RWPE2 (cell line): ENCODE measurements around the gene OGT.
"Not testable (repeated sequence)": the region's sequence is repeated elsewhere in the genome, so short reads cannot be mapped to it uniquely, and the experiment has no call there.

Experiments
- ATAC-seq: fragments of 200-7000 bp; cut with Tn5 transposase; 3 replicates; pipeline ENCODE4 v1.9.1; 2021; ENCODE audit warnings: low read depth
- DNase-seq: peaks from one replicate; pipeline ENCODE4 v3.0.0-alpha.2; 2020; ENCODE audit warnings: low spot score
- H3K27ac ChIP-seq: fragments of 450-650 bp; 2 replicates; pipeline ENCODE4 v1.5.1; 2017; ENCODE audit warnings: mild to moderate bottlenecking; ENCODE audit not compliant: poor library complexity, severe bottlenecking
- H3K27me3 ChIP-seq: fragments of 250-450 bp; sonication (Bioruptor Pico); 2 replicates; pipeline ENCODE4 v1.5.1; 2021; ENCODE audit warnings: mild to moderate bottlenecking, moderate library complexity; ENCODE audit not compliant: insufficient read depth, poor library complexity, severe bottlenecking
- H3K36me3 ChIP-seq: fragments of 250-450 bp; sonication (Bioruptor Pico); 2 replicates; pipeline ENCODE4 v1.5.1; 2020; ENCODE audit warnings: low read depth, mild to moderate bottlenecking, moderate library complexity
- H3K4me1 ChIP-seq: fragments of 250-450 bp; sonication (Bioruptor Pico); 2 replicates; pipeline ENCODE4 v1.5.1; 2021; ENCODE audit warnings: mild to moderate bottlenecking, moderate library complexity; ENCODE audit not compliant: insufficient read depth, poor library complexity, severe bottlenecking
- H3K4me3 ChIP-seq: fragments of 250-450 bp; sonication (Bioruptor Pico); 2 replicates; pipeline ENCODE4 v1.5.1; 2021; ENCODE audit warnings: mild to moderate bottlenecking, moderate library complexity; ENCODE audit not compliant: severe bottlenecking
- H3K9me3 ChIP-seq: fragments of 250-450 bp; sonication (Bioruptor Pico); 2 replicates; pipeline ENCODE4 v1.5.1; 2021; ENCODE audit warnings: mild to moderate bottlenecking, moderate library complexity; ENCODE audit not compliant: severe bottlenecking
- CTCF ChIP-seq: fragments of 450-650 bp; IDR thresholded peaks from one replicate; pipeline ENCODE4 v1.5.1; 2017; ENCODE audit warnings: mild to moderate bottlenecking, moderate library complexity; ENCODE audit not compliant: poor library complexity, severe bottlenecking

Gene OGT

GRCh38 chrX:71558920-71559319, 26.0 kb downstream of the OGT start:
- Histone ChIP-seq H3K36me3 (peaks cover 88% of the 10 kb centered on the region), H3K27ac (no peak overlapping the region), H3K27me3 (no peaks in the 10 kb centered on the region), H3K4me3 (no peak overlapping the region), H3K9me3 (no peaks in the 10 kb centered on the region), H3K4me1 (no peaks in the 10 kb centered on the region)
- ATAC-seq: no peak
- no peak for TF ChIP-seq CTCF
- no peak for DNase-seq

GRCh38 chrX:71559773-71560172, 26.9 kb downstream of the OGT start:
- ATAC-seq, H3K27ac ChIP-seq, DNase-seq, H3K27me3 ChIP-seq, H3K4me3 ChIP-seq, H3K4me1 ChIP-seq, H3K9me3 ChIP-seq: not testable (repeated sequence)
- peaks cover 88% of the 10 kb centered on the region for H3K36me3 ChIP-seq

- no peak for TF ChIP-seq CTCF
- no peak overlapping the region for H3K4me3 ChIP-seq
- no peaks in the 10 kb centered on the region for H3K9me3 ChIP-seq
- DNase-seq (no peak), ATAC-seq (no peak)
- H3K4me1 ChIP-seq: no peaks in the 10 kb centered on the region
- peaks cover 95% of the 10 kb centered on the region for H3K36me3 ChIP-seq
- H3K27ac ChIP-seq: no peak overlapping the region
- H3K27me3 ChIP-seq: no peaks in the 10 kb centered on the region
Observed at GRCh38 chrX:71563921-71564320, 31.0 kb downstream of the OGT start.

- ATAC-seq (no peak), DNase-seq (no peak)
- H3K36me3 ChIP-seq: peaks cover 90% of the 10 kb centered on the region
- no peak overlapping the region for H3K27ac ChIP-seq
- no peak for TF ChIP-seq CTCF
- H3K27me3 ChIP-seq: no peaks in the 10 kb centered on the region
- no peak overlapping the region for H3K4me3 ChIP-seq
- no peaks in the 10 kb centered on the region for H3K9me3 ChIP-seq
- H3K4me1 ChIP-seq: no peaks in the 10 kb centered on the region
Observed at GRCh38 chrX:71565474-71566041, 32.7 kb downstream of the OGT start.

GRCh38 chrX:71571390-71571789, 38.5 kb downstream of the OGT start:
- not testable (repeated sequence) for DNase-seq, H3K4me1 ChIP-seq, H3K27me3 ChIP-seq, ATAC-seq, H3K4me3 ChIP-seq, H3K9me3 ChIP-seq, H3K27ac ChIP-seq
- peaks cover 83% of the 10 kb centered on the region for H3K36me3 ChIP-seq

GRCh38 chrX:71573590-71573989, 40.7 kb downstream of the OGT start:
- no peak overlapping the region for H3K4me3 ChIP-seq
- TF ChIP-seq CTCF: no peak
- no peak overlapping the region for H3K27ac ChIP-seq
- no peaks in the 10 kb centered on the region for H3K27me3 ChIP-seq
- no peaks in the 10 kb centered on the region for H3K9me3 ChIP-seq
- no peaks in the 10 kb centered on the region for H3K4me1 ChIP-seq
- DNase-seq: no peak
- peaks cover 66% of the 10 kb centered on the region for H3K36me3 ChIP-seq
- no peak for ATAC-seq
